Measurements from ENCODE around the gene TMEM86A.

DNA sequence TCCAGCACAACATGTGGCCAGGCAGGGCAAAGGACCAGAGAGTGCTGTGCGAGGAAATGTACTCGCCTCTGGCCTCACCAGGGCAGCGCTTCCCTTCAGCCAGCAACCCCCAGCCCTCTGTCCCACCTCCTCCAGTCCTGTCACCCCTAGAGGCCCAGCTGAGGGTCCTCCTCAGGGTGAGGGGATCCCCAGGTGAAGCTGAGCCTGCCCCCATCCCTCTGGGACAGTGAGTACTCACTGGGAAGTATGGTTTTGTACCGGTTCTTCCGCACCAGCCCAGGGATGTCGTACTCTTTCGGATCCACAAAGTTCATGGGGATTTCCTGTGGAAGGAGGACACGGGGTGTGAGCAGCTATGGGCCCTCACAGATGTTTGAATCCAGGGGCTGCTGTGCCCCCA lies 39.1 kb downstream of the TMEM86A start:
- TF ChIP-seq, protein P1, sequence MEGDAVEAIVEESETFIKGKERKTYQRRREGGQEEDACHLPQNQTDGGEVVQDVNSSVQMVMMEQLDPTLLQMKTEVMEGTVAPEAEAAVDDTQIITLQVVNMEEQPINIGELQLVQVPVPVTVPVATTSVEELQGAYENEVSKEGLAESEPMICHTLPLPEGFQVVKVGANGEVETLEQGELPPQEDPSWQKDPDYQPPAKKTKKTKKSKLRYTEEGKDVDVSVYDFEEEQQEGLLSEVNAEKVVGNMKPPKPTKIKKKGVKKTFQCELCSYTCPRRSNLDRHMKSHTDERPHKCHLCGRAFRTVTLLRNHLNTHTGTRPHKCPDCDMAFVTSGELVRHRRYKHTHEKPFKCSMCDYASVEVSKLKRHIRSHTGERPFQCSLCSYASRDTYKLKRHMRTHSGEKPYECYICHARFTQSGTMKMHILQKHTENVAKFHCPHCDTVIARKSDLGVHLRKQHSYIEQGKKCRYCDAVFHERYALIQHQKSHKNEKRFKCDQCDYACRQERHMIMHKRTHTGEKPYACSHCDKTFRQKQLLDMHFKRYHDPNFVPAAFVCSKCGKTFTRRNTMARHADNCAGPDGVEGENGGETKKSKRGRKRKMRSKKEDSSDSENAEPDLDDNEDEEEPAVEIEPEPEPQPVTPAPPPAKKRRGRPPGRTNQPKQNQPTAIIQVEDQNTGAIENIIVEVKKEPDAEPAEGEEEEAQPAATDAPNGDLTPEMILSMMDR (conservative IDR thresholded peaks at IDR 0.05; ENCODE audit: low read depth, low read length), result no peak
- TF ChIP-seq EZH2 (IDR thresholded peaks at IDR 0.05; ENCODE audit: borderline replicate concordance, low read depth, low read length, poor library complexity, severe bottlenecking), result no peak

Data from A673 (cell line).